OCI-LY3 (cell line): ENCODE data around the gene PPP4R2.

Source experiments
- CTCF ChIP-seq: fragments of 200-600, 300-600 bp; sonication (generic); IDR thresholded peaks from 2 replicates; pipeline ENCODE4 v1.5.1; 2014; ENCODE audit warnings: antibody characterized with exemption, low read length, low read depth
- EZH2phosphoT487 ChIP-seq: fragments of 200-600 bp; shearing (Covaris generic); IDR thresholded peaks from 2 replicates; pipeline ENCODE4 v1.6.1; 2018; ENCODE audit warnings: antibody characterized with exemption, mixed run types, low read depth

GRCh38 chr3:72974956-72975355 is 21.7 kb upstream of the PPP4R2 start:
- TF ChIP-seq CTCF: no peak
- TF ChIP-seq EZH2phosphoT487: no peak
